GM18861 (cell line): ENCODE measurements around the gene TXNDC15.
"Not testable (repeated sequence)": the region's sequence is repeated elsewhere in the genome, so short reads cannot be mapped to it uniquely, and the experiment has no call there.

Experiments used
- ATAC-seq: cut with Tn5 transposase; IDR thresholded peaks from one replicate; pipeline ENCODE4 v1.9.1; 2021; ENCODE audit not compliant: unreplicated experiment

The TXNDC15 gene

GRCh38 chr5:134873987-134874830 is at the start of gene TXNDC15:
Gene TXNDC15 (plus strand): TSS chr5:134874371. CDS start chr5:134874428, 57 bp downstream.
- peak; percentile 70 for ATAC-seq

GRCh38 chr5:134824681-134825080 is 49.5 kb upstream of the TXNDC15 start:
- ATAC-seq = no peak

GRCh38 chr5:134825212-134825611 is 49.0 kb upstream of the TXNDC15 start:
- ATAC-seq = no peak

- ATAC-seq = no peak
Observed at GRCh38 chr5:134833340-134834032, 40.7 kb upstream of the TXNDC15 start.

- ATAC-seq = no peak
Observed at GRCh38 chr5:134835623-134836022, 38.5 kb upstream of the TXNDC15 start.

- ATAC-seq = no peak
Observed at GRCh38 chr5:134837530-134838181, 36.5 kb upstream of the TXNDC15 start.

- not testable (repeated sequence) for ATAC-seq
Observed at GRCh38 chr5:134838361-134838760, 35.8 kb upstream of the TXNDC15 start.

GRCh38 chr5:134840811-134841210 is 33.4 kb upstream of the TXNDC15 start:
- ATAC-seq = no peak

GRCh38 chr5:134844252-134844651 is 29.9 kb upstream of the TXNDC15 start:
- ATAC-seq = no peak

- no peak for ATAC-seq
Observed at GRCh38 chr5:134845335-134845851, 28.8 kb upstream of the TXNDC15 start.

GRCh38 chr5:134845852-134846640 is 28.1 kb upstream of the TXNDC15 start, which contains the start of gene C5orf24:
Gene C5orf24 (plus strand): TSS chr5:134845968. CDS start chr5:134854901, 8,933 bp downstream.
- ATAC-seq = peak; percentile 94

- ATAC-seq = no peak
Observed at GRCh38 chr5:134846641-134846960, 27.6 kb upstream of the TXNDC15 start.

- ATAC-seq = not testable (repeated sequence)
Observed at GRCh38 chr5:134849434-134849933, 24.7 kb upstream of the TXNDC15 start.

- ATAC-seq = no peak
Observed at GRCh38 chr5:134851307-134851923, 22.8 kb upstream of the TXNDC15 start.

GRCh38 chr5:134856465-134856864 is 17.7 kb upstream of the TXNDC15 start:
- ATAC-seq = not testable (repeated sequence)

- ATAC-seq = no peak
Observed at GRCh38 chr5:134857401-134857800, 16.8 kb upstream of the TXNDC15 start.

GRCh38 chr5:134864707-134865106 is 9.5 kb upstream of the TXNDC15 start:
- ATAC-seq = no peak

- no peak for ATAC-seq
Observed at GRCh38 chr5:134873494-134873893, 677 bp upstream of the TXNDC15 start.

GRCh38 chr5:134874831-134875655 is 872 bp downstream of the TXNDC15 start:
- ATAC-seq = no peak
